ENCODE measurements around the gene APPBP2. TPM values are rescaled to one million over a fixed set of nuclear protein-coding genes. Genes with fewer than 3 reads are reported as not detected.
"Not testable (repeated sequence)": the region's sequence is repeated elsewhere in the genome, so short reads cannot be mapped to it uniquely, and the experiment has no call there.

APPBP2 gene
- total RNA-seq, 1 experiment from 2014 or later = 24.7 TPM

DNA sequence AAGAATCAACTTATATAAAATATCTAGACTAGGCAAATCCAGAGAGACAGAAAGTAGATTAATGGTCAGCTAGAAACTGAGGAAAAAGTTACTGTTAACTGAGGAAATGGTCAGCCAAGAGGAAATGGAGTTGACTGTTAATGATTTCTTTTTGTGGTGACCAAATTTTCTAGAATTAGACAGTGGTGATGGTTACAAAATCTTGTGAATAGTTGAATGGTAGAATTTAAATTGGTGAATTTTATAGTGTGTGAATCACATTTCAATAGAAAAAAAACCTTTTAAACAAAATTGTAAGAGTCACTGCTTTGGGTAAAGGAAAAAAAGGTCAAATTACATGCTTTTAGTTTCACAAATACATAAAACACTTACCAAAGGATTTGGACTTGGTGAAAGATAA, 30.0 kb downstream of the APPBP2 start:
- no peak for DNase-seq (ENCODE audit: low spot score)

DNA sequence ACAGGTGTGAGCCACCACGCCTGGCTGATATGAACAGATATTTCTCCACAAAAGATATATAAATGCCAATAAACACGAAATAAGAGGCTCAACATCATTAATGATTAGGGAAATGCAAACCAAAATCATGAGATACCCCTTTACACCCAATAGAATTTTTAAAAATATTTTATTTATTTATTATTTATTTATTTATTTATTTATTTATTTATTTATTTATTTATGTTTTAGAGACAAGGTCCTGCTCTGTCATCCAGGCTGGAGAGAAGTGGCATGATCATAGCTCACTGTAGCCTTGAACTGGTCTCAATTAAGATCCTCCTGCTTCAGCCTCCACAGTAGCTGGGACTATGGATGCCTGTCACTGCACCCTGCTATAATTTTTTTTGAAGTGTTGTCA, 30.8 kb downstream of the APPBP2 start:
- DNase-seq (ENCODE audit: low spot score) = no peak

DNA sequence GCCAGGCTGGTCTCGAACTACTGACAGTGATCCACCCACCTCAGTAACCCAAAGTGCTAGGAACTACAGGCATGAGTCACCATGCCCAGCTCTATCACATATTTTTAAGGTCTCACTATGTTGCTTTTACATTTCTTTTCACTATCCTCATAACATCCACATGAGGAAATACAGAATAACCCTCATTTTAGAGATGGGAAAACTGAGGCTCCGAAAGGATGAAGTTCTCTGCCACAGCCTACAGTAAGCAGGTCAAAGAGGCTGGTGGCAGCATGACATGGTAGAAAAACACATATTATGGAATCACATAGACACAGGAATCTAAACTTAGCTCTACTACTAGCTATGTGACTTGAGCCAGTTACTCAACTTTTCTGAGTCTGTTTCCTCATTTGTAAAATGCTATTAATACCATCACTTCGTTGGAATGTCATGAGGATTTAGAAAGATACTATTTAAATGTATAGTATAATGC, 32.2 kb downstream of the APPBP2 start:
- no peak for DNase-seq (ENCODE audit: low spot score)

DNA sequence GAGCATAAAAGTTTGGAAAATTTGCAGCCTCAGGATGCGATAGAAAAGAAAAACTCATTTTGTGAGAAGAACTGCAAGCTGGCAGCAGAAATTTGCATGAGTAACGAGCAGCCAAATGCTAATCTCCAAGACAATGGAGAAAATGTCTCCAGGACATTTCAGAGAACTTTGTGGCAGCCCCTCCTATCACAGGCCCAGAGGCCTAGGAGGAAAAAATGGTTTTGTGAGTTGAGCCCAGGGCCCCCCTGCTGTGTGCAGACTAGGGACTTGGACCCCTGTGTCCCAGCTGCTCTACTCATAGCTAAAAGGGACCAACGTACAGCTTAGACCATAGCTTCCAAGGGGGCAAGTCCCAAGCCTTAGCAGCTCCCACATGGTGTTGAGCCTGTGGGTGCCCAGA, 34.3 kb downstream of the APPBP2 start:
- no peak for DNase-seq (ENCODE audit: low spot score)

DNA sequence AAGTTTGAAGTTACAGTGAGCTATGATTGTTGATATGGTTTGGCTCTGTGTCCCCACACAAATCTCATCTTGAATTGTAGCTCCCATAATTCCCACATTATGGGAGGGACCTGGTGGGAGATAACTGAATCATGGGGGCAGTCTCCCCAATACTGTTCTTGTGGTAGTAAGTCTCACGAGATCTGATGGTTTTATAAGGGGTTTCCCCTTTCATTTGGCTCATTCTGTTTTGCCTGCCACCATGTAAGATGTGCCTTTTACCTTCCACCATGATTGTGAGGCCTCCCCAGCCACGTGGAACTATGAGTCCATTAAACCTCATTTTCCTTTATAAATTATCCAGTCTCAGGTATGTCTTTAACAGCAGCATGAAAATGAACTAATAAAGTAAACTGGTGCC, 35.4 kb downstream of the APPBP2 start:
- not testable (repeated sequence) for DNase-seq (ENCODE audit: low spot score)

DNA sequence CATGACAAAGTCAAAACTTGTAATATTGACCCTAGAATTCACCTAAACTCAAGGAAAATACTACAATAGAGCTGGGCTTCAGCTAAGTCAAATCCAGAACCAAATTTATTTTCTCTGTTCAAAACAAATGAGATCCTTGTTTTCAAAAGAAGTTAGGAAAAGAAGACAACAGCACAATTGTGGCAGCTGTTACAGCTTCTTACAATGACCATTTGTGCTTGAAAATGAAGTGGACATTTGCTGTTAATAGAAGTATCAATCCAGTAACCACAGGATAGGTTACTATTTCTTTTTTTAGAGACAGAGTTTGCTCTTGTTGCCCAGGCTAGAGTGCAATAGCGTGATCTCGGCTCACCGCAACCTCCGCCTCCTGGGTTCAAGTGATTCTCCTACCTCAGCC, 44.4 kb downstream of the APPBP2 start:
- DNase-seq (ENCODE audit: low spot score) = no peak

DNA sequence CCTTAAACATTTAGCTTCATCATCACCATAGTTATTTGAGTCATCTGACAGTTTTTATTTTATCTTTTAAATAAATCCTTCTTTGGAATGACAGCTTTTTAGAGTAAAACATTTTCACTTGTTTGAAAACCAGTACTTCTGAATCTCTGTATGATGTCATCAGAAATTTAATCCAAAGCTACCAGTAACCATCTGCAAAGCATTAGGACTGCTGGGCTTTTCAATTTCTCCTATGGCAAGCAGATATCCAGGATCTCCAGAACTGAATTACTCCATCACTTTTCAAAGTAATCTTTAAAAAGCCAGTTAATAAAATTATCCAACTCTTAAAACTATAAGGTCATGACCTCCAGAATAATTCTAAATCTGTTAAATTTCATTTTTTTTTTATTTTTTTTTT, 52.3 kb downstream of the APPBP2 start:
- DNase-seq (ENCODE audit: low spot score) = no peak

DNA sequence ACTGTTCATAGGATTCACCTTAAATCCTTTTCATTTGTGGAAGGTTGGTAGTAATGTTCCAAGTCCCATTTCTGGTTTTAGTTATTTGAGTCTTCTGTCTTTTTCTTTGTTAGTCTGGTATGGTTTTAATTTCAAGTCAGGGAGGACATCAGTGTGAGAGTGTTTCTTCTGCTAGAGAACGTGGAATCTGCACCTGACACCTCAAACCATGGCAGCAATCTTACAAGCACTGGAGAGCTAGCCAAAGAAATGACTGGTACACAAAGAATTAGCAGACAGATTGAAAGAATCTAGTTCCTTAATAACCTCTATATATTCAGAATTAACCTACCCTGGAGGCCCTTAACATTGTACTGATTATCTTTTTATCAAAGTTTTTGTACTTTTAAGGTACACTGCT, 53.6 kb downstream of the APPBP2 start:
- no peak for DNase-seq (ENCODE audit: low spot score)

DNA sequence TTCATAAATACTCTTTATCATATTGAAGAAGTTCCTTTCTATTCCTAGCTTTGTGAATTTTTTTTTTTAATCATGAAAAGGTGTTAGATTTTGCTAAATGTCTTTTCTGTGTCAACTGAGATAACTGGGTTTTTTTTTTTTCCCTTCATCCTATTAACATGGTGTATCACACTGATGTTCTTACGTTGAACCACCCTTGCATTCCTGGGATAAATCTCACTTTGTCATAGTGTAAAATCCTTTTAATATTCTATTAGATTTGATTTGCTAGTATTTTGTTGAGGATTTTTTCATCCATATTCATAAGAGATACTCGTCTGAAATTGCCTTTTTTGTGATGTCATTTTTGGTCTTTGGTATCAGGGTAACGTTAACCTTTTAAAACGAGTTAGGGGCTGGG, 54.6 kb downstream of the APPBP2 start:
- no peak for DNase-seq (ENCODE audit: low spot score)

DNA sequence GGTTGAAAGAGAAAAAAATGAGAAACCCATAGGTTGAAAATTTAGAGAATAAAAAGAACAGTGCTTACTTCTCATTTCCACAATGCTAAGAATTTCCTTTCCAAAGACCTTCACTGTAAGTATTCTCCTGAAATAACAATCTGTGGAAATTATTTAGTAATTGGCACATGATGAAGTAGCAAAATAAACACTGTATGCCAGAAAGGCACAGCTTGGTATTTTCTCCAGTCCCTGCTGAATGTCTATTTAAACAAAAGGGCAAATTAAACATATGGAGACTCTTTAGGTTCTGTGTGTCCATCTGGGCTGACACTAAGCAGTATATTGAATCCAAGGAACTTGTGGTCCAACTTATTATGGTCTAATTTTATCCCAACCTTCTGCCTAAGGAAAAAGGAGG, 57.7 kb downstream of the APPBP2 start:
- no peak for DNase-seq (ENCODE audit: low spot score)

DNA sequence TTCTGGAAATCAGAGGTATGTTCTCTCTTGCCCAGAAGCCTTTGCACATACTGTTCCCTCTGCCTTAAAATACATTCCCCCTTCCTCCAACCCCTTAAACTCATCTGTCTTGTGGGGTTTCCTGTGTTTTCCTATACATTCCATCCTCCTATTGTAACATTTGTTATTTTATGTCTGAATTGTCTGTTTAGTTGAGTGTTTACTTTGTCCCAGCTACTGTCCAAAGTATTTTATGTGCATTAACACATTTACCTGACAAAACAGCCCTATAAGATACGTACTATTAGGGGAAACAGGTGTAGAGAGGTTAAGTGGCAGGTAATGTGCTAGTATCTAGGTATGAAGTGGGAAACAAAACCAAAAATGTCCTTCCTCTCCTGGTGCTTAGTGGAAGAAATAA, 61.7 kb downstream of the APPBP2 start:
- no peak for DNase-seq (ENCODE audit: low spot score)

DNA sequence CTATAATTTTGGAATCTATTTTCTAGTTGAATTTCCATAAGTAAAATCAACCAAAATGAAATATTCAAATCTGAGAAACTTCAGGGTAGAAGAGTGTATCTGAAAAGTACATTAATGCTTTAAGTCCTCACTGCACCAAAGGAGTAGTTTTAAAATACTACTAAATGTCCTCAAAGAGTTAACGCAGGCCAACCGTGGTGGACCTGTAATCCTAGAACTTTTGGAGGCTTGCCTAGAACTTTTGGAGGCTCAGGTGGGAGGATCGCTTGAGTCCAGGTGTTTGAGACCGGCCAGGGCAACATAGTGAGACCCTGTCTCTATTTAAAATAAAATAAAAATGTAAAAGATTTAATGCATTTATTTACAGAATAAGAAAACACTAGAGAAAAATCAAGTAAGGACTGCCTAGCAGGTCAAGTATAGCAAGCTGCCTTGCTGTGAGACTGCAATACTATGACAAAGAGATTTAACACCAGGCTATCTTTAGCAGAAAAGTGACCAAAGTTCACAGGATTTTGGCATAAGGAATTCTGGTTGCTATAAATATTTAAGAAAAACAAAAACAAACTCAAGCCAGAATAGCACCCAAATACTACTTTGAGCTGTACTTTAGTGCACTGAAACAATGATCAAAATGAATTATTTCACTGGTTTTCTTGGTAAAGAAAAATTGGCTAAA, 62.7 kb downstream of the APPBP2 start:
- no peak for DNase-seq (ENCODE audit: low spot score)

DNA sequence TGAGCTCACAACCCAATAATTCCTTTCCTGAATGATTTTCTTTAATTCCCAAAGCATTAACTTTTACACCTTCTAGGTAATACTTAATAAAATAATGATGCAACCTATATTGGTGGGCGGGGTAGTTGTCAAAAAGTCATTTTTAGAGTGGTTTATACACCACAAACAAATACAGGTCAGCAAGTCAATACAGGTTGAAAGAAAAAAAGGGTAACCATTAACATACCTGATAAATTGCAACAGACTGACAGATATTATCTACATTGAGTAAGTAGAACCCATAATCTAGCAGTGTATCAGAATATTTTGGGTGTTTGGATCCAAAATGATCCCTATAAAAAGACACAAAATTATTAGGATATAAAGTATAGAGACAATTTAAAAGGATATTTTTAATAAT, 64.5 kb downstream of the APPBP2 start:
- no peak for DNase-seq (ENCODE audit: low spot score)

DNA sequence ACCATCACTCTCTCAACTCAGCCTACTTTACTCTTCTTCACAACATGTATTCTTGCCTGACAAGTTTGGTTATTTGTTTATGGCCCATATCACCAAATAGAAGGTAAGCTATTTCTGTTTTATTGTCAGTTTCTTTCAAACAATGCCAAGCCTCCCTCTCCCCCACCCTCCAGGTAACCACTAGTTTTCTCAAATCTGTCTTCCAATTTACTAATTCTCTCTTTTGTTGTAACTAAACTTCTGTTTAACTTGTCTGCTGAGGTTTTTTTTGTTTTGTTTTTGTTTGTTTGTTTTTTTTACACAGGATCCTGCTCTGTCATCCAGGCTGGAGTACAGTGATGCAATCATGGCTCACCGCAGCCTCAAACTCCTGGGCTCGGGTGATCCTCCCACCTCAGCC, 68.9 kb downstream of the APPBP2 start:
- no peak for DNase-seq (ENCODE audit: low spot score)

DNA sequence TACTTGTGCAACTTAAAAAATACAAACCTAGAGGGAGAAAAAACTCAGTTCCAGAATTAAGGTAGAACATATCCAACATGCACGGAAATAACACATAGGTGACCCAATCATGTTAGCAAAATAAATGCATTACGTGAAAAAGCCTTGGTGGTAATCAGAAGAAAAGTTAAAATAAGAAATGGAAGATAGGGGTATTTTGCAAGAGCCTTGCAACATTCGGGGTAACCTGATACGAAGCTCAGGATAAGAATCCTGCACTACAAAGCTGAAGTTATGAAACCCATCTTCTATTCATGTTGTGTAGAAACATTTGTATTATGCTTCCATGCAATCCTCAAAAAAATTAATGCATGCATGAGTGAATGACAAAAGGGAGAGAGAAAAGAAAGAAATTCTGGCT, 70.7 kb downstream of the APPBP2 start:
- no peak for DNase-seq (ENCODE audit: low spot score)

DNA sequence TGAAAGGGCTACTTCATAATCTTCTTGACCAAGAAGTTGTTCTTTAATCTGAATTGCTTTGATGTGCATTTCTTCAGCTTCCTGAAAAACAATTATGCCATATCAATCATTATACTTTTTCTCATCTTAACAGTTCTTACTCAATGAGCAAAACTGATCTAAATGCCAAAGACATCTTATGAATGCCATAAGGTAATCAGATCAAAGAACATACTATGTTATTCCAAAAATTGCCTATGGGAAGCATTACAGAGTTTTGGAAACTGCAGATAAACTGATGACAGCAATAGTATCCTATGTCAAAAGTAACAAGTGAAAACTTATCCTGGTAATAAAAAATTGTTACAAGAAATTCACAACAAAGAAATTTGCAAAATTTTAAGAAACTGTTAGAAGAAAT, 74.1 kb downstream of the APPBP2 start:
- DNase-seq (ENCODE audit: low spot score) = no peak

DNA sequence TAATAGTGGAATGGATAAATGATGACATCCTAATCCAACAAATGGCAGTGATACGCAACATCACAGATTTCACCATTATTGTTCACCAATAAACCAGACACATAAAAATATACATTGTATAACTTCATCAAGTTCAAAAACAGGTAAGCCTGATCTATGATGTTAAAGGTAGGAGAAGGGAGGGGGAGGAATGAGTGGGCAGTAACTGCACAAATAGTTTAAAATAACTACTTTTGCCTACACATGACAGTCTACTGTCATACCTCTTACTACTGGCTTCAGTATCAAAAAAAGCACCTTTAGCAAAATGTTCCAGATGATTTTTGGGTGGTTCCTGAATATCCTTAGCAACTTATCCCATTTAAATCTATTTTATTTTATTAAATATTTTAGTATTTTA, 75.0 kb downstream of the APPBP2 start:
- no peak for DNase-seq (ENCODE audit: low spot score)

DNA sequence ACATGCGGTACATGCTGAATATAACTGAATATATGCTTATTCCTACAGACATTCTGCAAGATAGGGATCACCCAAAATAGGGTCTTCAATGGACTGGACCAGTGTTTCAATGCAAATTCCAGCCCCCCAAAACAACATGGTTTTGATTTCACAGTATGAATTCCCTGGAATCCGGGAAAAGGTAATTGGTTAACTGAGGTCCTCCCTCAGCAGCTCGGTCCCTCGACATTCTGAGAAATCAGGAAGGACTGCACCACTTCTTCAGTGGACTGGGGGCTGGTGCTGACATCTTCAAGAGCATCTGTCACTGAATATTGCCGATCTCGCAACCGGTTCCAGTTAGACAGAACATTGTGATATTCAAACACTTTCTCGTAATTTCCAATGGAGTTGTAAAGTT, 78.7 kb downstream of the APPBP2 start:
- DNase-seq (ENCODE audit: low spot score) = no peak

DNA sequence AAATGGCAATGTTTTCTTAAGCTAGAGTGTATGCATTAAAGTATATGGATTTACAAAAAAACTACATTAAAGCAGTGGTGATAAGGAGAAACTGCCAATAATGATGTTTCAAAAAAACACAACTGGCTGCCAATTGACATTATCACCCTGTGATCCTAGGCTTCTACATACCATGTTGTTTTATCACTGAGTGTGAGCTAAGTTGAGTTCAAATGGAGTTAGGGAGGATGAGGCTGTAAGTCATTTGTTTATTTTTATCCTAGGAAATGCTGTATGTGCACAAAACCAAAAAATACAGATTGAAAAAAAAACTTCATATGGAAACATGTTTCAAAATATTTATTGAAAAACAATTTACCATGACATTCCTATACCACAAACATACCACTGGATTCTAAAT, 80.9 kb downstream of the APPBP2 start:
- DNase-seq (ENCODE audit: low spot score) = no peak

DNA sequence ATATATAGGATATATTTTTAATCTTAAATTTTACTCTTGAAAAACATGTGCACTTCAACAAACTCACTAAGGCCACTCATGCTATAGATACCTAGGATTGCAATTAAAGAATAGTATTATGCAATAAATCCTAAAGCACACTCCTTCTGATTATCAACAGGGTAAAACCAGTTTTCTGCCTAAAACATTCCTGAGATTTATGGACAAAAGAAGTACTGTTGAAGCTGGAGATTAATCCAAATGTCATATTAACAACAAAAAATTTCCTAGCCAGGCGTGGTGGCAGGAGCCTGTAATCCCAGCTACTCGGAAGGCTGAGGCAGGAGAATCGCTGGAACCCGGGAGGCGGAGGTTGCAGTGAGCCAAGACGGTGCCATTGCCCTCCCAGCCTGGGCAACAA, 82.3 kb downstream of the APPBP2 start:
- no peak for DNase-seq (ENCODE audit: low spot score)

DNA sequence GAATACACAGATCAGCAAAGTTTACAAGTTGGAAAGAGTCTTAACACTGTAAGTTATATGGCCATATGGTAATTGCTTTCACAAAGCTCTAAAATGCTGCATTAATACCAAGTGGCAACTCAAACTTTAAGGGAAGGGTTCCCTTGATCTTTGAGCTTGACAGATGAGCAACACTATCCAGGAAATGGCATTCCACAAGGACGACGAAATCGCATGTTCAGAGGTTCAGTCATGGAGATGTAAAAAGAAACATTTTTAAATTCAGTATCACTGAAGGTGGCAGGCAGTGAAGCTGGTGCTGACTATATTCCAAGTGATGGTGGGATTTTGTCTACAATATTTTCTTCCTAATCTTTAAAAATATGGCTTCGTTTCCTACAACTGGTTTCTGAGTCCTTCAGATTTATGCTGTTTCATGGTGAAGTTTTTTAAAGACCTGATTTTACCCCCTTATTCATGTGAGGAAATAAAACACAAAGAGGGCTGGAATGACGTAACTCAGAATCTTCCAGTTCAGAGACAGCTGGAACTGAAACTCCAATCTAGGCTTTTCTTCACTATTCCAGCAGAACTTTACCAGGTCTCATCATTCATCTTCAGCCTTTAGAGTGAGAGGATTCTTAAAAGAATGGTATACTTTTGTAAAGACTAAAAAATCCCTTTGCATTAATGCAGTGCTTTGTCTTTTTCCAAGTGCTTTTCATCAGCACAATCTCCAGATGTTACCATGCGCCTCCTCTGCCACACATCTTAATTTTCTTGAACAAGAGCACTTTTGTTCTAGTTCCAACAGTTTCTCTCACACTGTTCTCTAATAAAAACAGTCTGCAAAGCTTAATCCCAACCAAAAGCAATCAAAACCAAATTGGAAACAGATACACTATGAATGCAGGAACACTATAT, 83.5 kb downstream of the APPBP2 start:
- no peak for DNase-seq (ENCODE audit: low spot score)

DNA sequence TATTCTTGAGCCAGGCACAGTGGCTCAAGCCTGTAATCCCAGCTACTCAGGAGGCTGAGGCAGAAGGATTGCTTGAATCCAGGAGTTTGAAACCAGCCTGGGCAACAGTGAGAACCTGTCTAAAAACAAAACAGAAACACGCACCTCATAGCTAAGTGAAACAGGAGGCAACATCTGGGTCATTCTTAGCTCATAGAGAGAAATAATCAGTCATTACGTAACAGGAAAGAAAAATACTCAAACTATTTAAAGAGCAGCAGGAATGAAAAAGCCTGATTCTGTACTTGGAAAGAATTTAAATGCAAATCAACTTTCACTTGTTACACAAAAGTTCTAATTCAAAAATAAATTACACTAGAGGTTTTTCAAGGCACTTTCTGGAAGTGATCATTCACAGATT, 86.5 kb downstream of the APPBP2 start:
- no peak for DNase-seq (ENCODE audit: low spot score)

DNA sequence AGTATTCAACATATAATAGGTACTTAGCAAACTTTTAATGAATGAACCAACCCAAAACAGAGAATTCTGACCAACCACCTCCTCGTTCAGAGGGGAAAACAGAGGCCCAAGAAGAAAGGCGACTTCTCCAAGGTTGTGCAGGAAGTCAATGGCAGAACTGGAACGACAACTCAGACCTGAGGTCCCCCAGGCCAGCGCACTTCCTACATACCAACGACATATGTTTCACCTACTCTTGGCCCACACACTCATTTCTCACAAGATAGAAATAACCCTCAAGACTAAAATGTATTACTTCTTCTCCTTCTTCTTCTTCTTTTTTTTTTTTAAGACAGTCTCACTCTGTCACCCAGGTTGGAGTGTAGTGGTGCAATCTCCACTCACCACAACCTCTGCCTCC, 89.4 kb downstream of the APPBP2 start:
- DNase-seq (ENCODE audit: low spot score) = no peak
